PFSK-1 (cell line): ENCODE data around the gene IL9.

ENCODE experiments used
- FOXP2 ChIP-seq: optimal IDR thresholded peaks from 2 replicates; pipeline ENCODE3; 2011; ENCODE audit warnings: borderline replicate concordance, control low read depth, inconsistent platforms; ENCODE audit not compliant: insufficient read depth; ENCODE audit errors: extremely low read length, extremely low read depth
- POLR2AphosphoS5 ChIP-seq: IDR thresholded peaks from 2 replicates; pipeline ENCODE4 v1.6.1; 2012; ENCODE audit warnings: low read depth, mild to moderate bottlenecking, control low read depth, low read length, moderate library complexity
- SIN3A ChIP-seq: IDR thresholded peaks from 2 replicates; pipeline ENCODE4 v1.6.1; 2012; ENCODE audit warnings: mild to moderate bottlenecking, low read length, moderate library complexity, borderline replicate concordance; ENCODE audit not compliant: insufficient read depth
- TAF1 ChIP-seq: IDR thresholded peaks from 2 replicates; pipeline ENCODE4 v1.6.1; 2012; ENCODE audit warnings: low read length, control low read depth, borderline replicate concordance; ENCODE audit not compliant: insufficient read depth
- TF ChIP-seq, protein P1 (sequence below), 2 experiments: IDR thresholded peaks; 2 replicates each; pipeline versions ENCODE4 v1.6.1 to v1.8.0; 2011 to 2012; ENCODE audit warnings: low read depth in 2 of 2, low read length in 2 of 2, control low read depth in 1 of 2, inconsistent platforms in 1 of 2, mild to moderate bottlenecking in 1 of 2, moderate library complexity in 1 of 2; ENCODE audit not compliant: insufficient read depth in 1 of 2

Gene IL9

GRCh38 chr5:135876146-135876545 lies 19.5 kb downstream of the IL9 start:
- no peak for TF ChIP-seq SIN3A
- no peak for TF ChIP-seq TAF1
- TF ChIP-seq, protein P1, sequence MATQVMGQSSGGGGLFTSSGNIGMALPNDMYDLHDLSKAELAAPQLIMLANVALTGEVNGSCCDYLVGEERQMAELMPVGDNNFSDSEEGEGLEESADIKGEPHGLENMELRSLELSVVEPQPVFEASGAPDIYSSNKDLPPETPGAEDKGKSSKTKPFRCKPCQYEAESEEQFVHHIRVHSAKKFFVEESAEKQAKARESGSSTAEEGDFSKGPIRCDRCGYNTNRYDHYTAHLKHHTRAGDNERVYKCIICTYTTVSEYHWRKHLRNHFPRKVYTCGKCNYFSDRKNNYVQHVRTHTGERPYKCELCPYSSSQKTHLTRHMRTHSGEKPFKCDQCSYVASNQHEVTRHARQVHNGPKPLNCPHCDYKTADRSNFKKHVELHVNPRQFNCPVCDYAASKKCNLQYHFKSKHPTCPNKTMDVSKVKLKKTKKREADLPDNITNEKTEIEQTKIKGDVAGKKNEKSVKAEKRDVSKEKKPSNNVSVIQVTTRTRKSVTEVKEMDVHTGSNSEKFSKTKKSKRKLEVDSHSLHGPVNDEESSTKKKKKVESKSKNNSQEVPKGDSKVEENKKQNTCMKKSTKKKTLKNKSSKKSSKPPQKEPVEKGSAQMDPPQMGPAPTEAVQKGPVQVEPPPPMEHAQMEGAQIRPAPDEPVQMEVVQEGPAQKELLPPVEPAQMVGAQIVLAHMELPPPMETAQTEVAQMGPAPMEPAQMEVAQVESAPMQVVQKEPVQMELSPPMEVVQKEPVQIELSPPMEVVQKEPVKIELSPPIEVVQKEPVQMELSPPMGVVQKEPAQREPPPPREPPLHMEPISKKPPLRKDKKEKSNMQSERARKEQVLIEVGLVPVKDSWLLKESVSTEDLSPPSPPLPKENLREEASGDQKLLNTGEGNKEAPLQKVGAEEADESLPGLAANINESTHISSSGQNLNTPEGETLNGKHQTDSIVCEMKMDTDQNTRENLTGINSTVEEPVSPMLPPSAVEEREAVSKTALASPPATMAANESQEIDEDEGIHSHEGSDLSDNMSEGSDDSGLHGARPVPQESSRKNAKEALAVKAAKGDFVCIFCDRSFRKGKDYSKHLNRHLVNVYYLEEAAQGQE (IDR thresholded peaks at IDR 0.05; ENCODE audit: insufficient read depth in 1 of 2, low read depth in 2 of 2, low read length in 2 of 2) = no peak
- TF ChIP-seq POLR2AphosphoS5 = no peak
- TF ChIP-seq FOXP2 = no peak

- TF ChIP-seq POLR2AphosphoS5 (no peak), TAF1 (no peak), FOXP2 (no peak)
These were observed 20.1 kb downstream of the IL9 start for GRCh38 chr5:135875567-135875966.

GRCh38 chr5:135874461-135874860 lies 21.2 kb downstream of the IL9 start:
- no peak for TF ChIP-seq FOXP2
- TF ChIP-seq TAF1 = no peak
- no peak for TF ChIP-seq POLR2AphosphoS5
- TF ChIP-seq, protein P1 (IDR thresholded peaks at IDR 0.05; ENCODE audit: insufficient read depth in 1 of 2, low read depth in 2 of 2, low read length in 2 of 2) = no peak
- no peak for TF ChIP-seq SIN3A

GRCh38 chr5:135873831-135874230 lies 21.8 kb downstream of the IL9 start:
- no peak for TF ChIP-seq TAF1
- TF ChIP-seq, protein P1 (IDR thresholded peaks at IDR 0.05; ENCODE audit: insufficient read depth in 1 of 2, low read depth in 2 of 2, low read length in 2 of 2) = no peak
- TF ChIP-seq SIN3A = no peak
- TF ChIP-seq POLR2AphosphoS5 = no peak
- no peak for TF ChIP-seq FOXP2

- TF ChIP-seq, protein P1 (IDR thresholded peaks at IDR 0.05; ENCODE audit: insufficient read depth in 1 of 2, low read depth in 2 of 2, low read length in 2 of 2) = no peak
- TF ChIP-seq FOXP2 (no peak), TAF1 (no peak)
These were observed 24.2 kb downstream of the IL9 start for GRCh38 chr5:135871268-135871915.
